Measurements from ENCODE around the gene PROX1. TPM values are rescaled to one million over a fixed set of nuclear protein-coding genes. Genes with fewer than 3 reads are reported as not detected.
A peak's percentile ranks its signal among the peaks of the same experiment; 100 is the strongest.

Gene PROX1
- total and polyA plus RNA-seq, 4 experiments from 2014 or later, result not detected

DNA sequence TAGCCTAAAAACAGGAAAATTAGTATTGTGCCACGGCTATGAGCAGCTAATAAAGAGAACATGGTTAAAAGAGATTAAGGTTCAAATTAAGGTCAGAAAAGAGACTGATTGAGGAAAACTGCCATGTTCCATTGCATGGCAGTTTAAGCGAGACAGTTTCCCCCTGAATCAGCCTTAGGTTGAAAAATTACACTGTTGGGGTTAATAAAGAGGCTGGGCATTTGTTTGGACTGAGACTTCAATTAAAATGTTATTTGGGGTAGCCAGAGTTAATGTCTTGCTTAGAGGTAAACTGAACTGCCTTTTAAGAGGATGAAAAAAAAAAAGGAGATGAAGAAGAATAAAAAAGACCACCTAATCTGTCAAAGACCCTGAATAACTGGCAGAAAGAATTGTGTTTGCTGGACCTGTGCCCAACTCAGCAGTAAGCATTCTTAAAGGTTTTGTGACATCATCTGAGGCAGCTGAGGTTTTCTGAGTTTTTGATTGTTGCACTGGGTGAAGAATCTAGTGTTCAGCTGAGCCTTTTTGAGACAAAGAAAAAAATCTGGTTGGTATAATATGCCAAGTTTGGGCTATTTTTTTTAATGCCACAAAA, 17.7 kb upstream of the PROX1 start:
- H3K27me3 Mint-ChIP-seq, result peaks cover 1 to 5% of the 10 kb centered on the region in 2 donors
- no peaks in the 10 kb centered on the region for H3K9me3 ChIP-seq (ENCODE audit: control insufficient read depth in 1 of 2, low read length in 2 of 2)
- no peaks in the 10 kb centered on the region for H3K4me1 Mint-ChIP-seq
- no peak overlapping the region for H3K4me3 Mint-ChIP-seq
- no peak overlapping the region for H3K27ac ChIP-seq (ENCODE audit: low read depth, low read length)
- ChIA-PET POLR2A (ENCODE audit: partially characterized antibody) (no interaction called here), CTCF (ENCODE audit: partially characterized antibody) (no interaction called here)
- no peak overlapping the region for H3K27ac Mint-ChIP-seq
- H3K36me3 ChIP-seq (ENCODE audit: insufficient read depth, low read length), result no peaks in the 10 kb centered on the region
- no peaks in the 10 kb centered on the region for H3K27me3 ChIP-seq (ENCODE audit: insufficient read depth, low read length)
- no peak overlapping the region for H3K4me3 ChIP-seq (ENCODE audit: low read length in 2 of 2)
- no peak for DNase-seq
- intact Hi-C loops (cut with micrococcal nuclease), result no loop called here
- no peaks in the 10 kb centered on the region for H3K36me3 Mint-ChIP-seq
- peaks cover 0 to 8% (median 3%) of the 10 kb centered on the region in 8 donors for H3K9me3 Mint-ChIP-seq
- no peaks in the 10 kb centered on the region for H3K4me1 ChIP-seq (ENCODE audit: insufficient read depth, low read length)

DNA sequence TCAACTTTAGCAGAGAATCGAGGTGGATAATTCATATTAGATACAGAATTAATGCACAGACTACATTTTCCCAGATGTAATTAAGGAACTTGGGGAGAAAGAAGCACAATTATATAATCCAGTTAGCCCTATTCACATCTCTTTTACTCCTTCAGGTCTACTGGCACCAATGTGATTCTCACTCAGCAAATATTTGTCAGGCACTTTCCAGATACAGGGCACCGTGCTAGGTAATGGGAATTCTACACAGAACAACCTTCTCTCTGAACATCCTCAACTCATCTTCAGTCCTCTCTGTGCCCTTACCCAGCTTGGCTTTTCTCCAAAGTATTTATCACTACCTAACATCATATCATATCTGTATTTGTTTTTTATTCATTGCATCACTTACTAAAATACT, 15.6 kb upstream of the PROX1 start:
- Mint-ChIP-seq H3K27me3 (peaks cover 3 to 6% of the 10 kb centered on the region in 2 donors), H3K9me3 (peaks cover 0 to 8% (median 3%) of the 10 kb centered on the region in 8 donors), H3K4me3 (no peak overlapping the region), H3K36me3 (no peaks in the 10 kb centered on the region), H3K27ac (no peak overlapping the region), H3K4me1 (no peaks in the 10 kb centered on the region)
- POLR2A ChIA-PET (ENCODE audit: partially characterized antibody), result no interaction called here
- no peaks in the 10 kb centered on the region for H3K9me3 ChIP-seq (ENCODE audit: control insufficient read depth in 1 of 2, low read length in 2 of 2)
- no peak overlapping the region for H3K4me3 ChIP-seq (ENCODE audit: low read length in 2 of 2)
- no peaks in the 10 kb centered on the region for H3K4me1 ChIP-seq (ENCODE audit: insufficient read depth, low read length)
- no peak for DNase-seq
- CTCF ChIA-PET (ENCODE audit: partially characterized antibody), result no interaction called here
- no peaks in the 10 kb centered on the region for H3K27me3 ChIP-seq (ENCODE audit: insufficient read depth, low read length)
- intact Hi-C loops (cut with micrococcal nuclease), result no loop called here
- no peaks in the 10 kb centered on the region for H3K36me3 ChIP-seq (ENCODE audit: insufficient read depth, low read length)
- H3K27ac ChIP-seq (ENCODE audit: low read depth, low read length), result no peak overlapping the region

DNA sequence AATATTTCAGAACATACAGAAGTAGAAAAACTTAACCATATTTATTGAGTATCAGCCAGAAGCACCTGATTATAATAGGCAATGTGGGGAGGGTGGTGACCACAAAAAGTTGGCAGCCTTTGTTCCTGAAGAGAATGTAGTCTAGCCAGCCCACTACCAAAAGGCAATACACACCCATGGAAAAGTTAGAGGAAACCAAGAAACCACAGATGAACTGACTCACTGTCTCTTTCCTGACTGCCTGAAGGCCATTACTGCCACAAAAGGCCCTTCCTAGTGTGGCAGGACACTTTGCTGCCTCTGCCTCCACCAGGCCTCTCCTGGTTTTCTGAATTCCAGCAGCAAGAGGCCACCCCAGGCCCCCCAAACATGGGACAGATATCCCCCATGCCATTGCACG, 14.6 kb upstream of the PROX1 start:
- Mint-ChIP-seq H3K9me3 (peaks cover 0 to 11% (median 3%) of the 10 kb centered on the region in 8 donors), H3K27me3 (peaks cover 8 to 10% of the 10 kb centered on the region in 2 donors), H3K27ac (no peak overlapping the region), H3K4me3 (no peak overlapping the region), H3K4me1 (no peaks in the 10 kb centered on the region), H3K36me3 (no peaks in the 10 kb centered on the region)
- DNase-seq, result no peak
- Histone ChIP-seq H3K27me3 (ENCODE audit: insufficient read depth, low read length) (no peaks in the 10 kb centered on the region), H3K27ac (ENCODE audit: low read depth, low read length) (no peak overlapping the region), H3K4me3 (ENCODE audit: low read length in 2 of 2) (no peak overlapping the region), H3K4me1 (ENCODE audit: insufficient read depth, low read length) (no peaks in the 10 kb centered on the region), H3K9me3 (ENCODE audit: control insufficient read depth in 1 of 2, low read length in 2 of 2) (no peaks in the 10 kb centered on the region), H3K36me3 (ENCODE audit: insufficient read depth, low read length) (no peaks in the 10 kb centered on the region)
- intact Hi-C loops (cut with micrococcal nuclease), result no loop called here
- CTCF ChIA-PET (ENCODE audit: partially characterized antibody), result no interaction called here
- POLR2A ChIA-PET (ENCODE audit: partially characterized antibody), result no interaction called here

DNA sequence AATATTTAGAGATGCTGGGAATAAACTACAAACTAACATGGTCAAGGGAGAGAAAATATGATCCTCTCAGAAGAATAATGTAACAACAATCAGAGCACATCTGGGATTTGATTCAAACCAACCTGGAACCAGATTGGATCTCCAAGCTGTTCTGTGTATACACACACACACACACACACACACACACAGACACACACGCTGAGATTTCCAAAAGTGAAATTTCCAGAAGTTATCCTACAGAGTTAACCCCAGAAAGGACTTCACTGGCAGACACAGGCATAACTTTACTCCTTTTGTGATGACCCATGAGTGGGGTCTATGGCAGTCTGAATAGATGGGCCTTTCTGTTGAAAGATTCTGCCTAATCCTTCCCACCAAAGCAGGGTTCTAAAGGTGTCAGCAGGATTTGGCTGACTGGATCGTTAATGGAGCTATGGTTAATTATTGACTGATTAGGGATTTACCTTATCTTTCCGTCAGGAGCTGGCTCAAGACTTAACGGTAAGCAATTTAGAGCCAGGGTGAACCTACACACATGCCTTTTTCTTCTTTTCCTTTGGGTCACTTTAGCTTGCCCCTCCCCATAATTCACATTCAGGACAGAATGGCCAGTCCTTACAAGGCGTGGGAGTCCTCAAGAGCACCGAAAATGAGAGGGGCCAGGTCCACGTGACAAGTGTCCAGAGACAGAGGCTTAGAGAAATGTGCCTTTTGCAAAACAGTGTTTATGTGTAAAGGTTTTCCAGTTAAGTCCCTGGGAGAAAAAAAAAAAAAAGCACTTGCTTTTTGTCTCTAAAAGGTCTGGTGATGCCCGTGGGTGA, 10.9 kb upstream of the PROX1 start:
- no peak overlapping the region for H3K4me3 Mint-ChIP-seq
- intact Hi-C loops (cut with micrococcal nuclease), result loop anchor here (5.0 kb wide), 1 partner anchor 125 kb away; no protein-coding TSS in a partner anchor
- DNase-seq, result no peak
- H3K4me1 Mint-ChIP-seq, result peaks cover 0 to 9% (median 1%) of the 10 kb centered on the region in 4 donors
- Histone ChIP-seq H3K27me3 (ENCODE audit: insufficient read depth, low read length) (peaks cover 29% of the 10 kb centered on the region), H3K4me3 (ENCODE audit: low read length in 2 of 2) (no peak overlapping the region), H3K36me3 (ENCODE audit: insufficient read depth, low read length) (no peaks in the 10 kb centered on the region), H3K4me1 (ENCODE audit: insufficient read depth, low read length) (no peaks in the 10 kb centered on the region), H3K9me3 (ENCODE audit: control insufficient read depth in 1 of 2, low read length in 2 of 2) (no peaks in the 10 kb centered on the region), H3K27ac (ENCODE audit: low read depth, low read length) (no peak overlapping the region)
- H3K27me3 Mint-ChIP-seq, result peaks cover 35 to 37% of the 10 kb centered on the region in 2 donors
- no peak overlapping the region for H3K27ac Mint-ChIP-seq
- CTCF ChIA-PET (ENCODE audit: partially characterized antibody), result no interaction called here
- H3K36me3 Mint-ChIP-seq, result no peaks in the 10 kb centered on the region
- POLR2A ChIA-PET (ENCODE audit: partially characterized antibody), result no interaction called here
- H3K9me3 Mint-ChIP-seq, result peaks cover 0 to 20% (median 6%) of the 10 kb centered on the region in 8 donors

DNA sequence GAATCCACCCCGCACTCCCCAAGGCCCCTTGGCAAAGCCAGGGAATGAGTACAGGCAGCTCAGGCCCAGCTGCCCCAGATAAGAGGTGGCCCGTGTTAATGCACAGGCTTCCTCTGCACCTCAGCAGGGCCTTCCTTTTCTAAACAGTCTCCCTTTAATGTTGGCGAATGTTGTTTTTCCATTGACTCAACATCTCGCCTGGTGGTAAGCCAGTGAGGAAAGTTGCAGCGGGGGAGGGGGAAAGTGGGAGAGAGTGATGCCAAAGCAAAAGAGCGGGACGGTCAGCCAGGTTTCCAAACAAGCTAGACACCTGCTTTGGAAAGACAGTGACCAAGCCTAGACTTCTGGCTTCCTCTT, 10.3 kb upstream of the PROX1 start:
- CTCF ChIA-PET (ENCODE audit: partially characterized antibody), result no interaction called here
- Histone ChIP-seq H3K27me3 (ENCODE audit: insufficient read depth, low read length) (peaks cover 35% of the 10 kb centered on the region), H3K9me3 (ENCODE audit: control insufficient read depth in 1 of 2, low read length in 2 of 2) (no peaks in the 10 kb centered on the region), H3K4me1 (ENCODE audit: insufficient read depth, low read length) (no peaks in the 10 kb centered on the region), H3K27ac (ENCODE audit: low read depth, low read length) (no peak overlapping the region), H3K4me3 (ENCODE audit: low read length in 2 of 2) (no peak overlapping the region), H3K36me3 (ENCODE audit: insufficient read depth, low read length) (no peaks in the 10 kb centered on the region)
- Mint-ChIP-seq H3K36me3 (no peaks in the 10 kb centered on the region), H3K27ac (no peak overlapping the region), H3K9me3 (peaks cover 0 to 25% (median 11%) of the 10 kb centered on the region in 8 donors), H3K4me1 (peaks cover 0 to 15% (median 2%) of the 10 kb centered on the region in 4 donors), H3K27me3 (peaks cover 41 to 43% of the 10 kb centered on the region in 2 donors), H3K4me3 (no peak overlapping the region)
- intact Hi-C loops (cut with micrococcal nuclease), result loop anchor here (5.0 kb wide), 1 partner anchor 125 kb away; no protein-coding TSS in a partner anchor
- no peak for DNase-seq
- POLR2A ChIA-PET (ENCODE audit: partially characterized antibody), result no interaction called here

DNA sequence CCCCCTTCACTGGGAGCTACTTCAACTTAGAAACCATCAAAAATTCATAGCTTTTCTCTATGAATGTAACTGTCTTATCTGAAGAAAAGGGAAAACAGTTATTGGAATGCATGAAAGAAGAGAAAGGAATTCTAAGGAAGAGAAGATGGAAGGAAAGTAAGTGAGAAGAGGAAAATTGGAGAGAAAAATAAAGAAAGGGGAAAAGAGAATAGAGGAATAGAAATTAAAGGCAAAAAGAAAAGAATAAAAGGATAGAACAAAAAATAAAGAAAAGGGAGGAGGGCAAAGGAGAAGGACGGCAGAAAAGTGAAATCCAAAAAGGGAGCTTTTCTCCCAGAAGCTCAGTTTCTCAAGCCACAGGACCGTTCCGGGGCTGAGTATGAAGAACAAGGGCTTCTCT, 9.9 kb upstream of the PROX1 start:
- no peak for DNase-seq
- Histone ChIP-seq H3K4me1 (ENCODE audit: insufficient read depth, low read length) (no peaks in the 10 kb centered on the region), H3K9me3 (ENCODE audit: control insufficient read depth in 1 of 2, low read length in 2 of 2) (no peaks in the 10 kb centered on the region), H3K36me3 (ENCODE audit: insufficient read depth, low read length) (no peaks in the 10 kb centered on the region), H3K27me3 (ENCODE audit: insufficient read depth, low read length) (peaks cover 38% of the 10 kb centered on the region), H3K27ac (ENCODE audit: low read depth, low read length) (no peak overlapping the region), H3K4me3 (ENCODE audit: low read length in 2 of 2) (no peak overlapping the region)
- Mint-ChIP-seq H3K9me3 (peaks cover 0 to 25% (median 11%) of the 10 kb centered on the region in 8 donors), H3K4me3 (peak overlapping the region in 1 of 8 donors; percentile 43), H3K36me3 (no peaks in the 10 kb centered on the region), H3K4me1 (peaks cover 0 to 15% (median 2%) of the 10 kb centered on the region in 4 donors), H3K27me3 (peaks cover 42 to 43% of the 10 kb centered on the region in 2 donors), H3K27ac (no peak overlapping the region)
- CTCF ChIA-PET (ENCODE audit: partially characterized antibody), result interaction anchor here (1.2 kb wide), 1 partner anchor 10 kb away, joined by 3 read pairs; no protein-coding TSS in a partner anchor
- intact Hi-C loops (cut with micrococcal nuclease), result loop anchor here (5.0 kb wide), 1 partner anchor 126 kb away; no protein-coding TSS in a partner anchor
- POLR2A ChIA-PET (ENCODE audit: partially characterized antibody), result no interaction called here

DNA sequence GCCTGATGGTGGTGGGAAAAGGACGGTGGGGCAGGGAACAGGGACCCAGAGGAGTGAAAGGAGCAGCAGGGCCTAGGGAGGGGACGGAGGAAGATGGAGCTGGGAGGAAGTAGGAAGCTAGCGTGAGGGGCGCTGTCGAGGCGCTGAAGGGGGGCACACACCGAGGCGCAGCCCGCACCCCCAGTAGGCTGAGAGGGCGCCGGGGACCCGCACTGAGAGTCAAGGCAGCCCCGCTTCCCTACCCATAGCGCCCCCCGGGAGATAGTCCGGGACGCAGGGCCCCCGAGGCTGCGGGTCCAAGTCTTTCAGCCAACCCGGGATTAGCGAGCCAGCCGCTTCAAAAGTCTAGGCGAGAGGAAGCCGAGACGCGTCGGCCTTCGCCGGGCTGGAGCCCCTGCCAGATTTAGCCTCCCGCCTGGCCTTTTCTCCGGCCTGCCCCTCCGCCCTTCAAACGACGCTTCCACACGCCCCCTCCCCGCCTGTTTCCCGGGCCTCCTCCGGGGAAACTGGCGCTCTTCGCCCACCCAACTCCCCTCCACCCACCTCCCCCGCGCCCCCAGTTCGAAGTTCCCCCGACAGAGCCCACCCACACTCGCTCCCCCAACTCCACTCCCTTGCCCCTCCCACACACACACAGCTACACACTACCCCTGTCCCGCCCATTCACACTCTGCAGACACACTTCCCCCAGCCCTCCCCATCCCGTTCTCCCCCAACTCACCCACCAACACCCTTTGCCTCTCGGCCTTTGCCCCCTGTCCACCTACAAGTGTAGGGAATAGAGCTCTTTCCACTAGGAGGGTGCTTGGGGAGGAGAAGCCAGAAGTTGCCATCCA, 7.8 kb upstream of the PROX1 start:
- peaks cover 0 to 20% (median 9%) of the 10 kb centered on the region in 4 donors for H3K4me1 Mint-ChIP-seq
- no peak for DNase-seq
- peaks cover 0 to 30% (median 13%) of the 10 kb centered on the region in 8 donors for H3K9me3 Mint-ChIP-seq
- no peaks in the 10 kb centered on the region for H3K36me3 Mint-ChIP-seq
- no peak overlapping the region for H3K27ac Mint-ChIP-seq
- no peak overlapping the region for H3K27ac ChIP-seq (ENCODE audit: low read depth, low read length)
- intact Hi-C loops (cut with micrococcal nuclease), result loop anchor here (5.0 to 10.0 kb wide), 3 partner anchors 65 to 195 kb away; no protein-coding TSS in a partner anchor
- no peaks in the 10 kb centered on the region for H3K36me3 ChIP-seq (ENCODE audit: insufficient read depth, low read length)
- peak overlapping the region in 1 of 8 donors; percentile 54 for H3K4me3 Mint-ChIP-seq
- H3K4me3 ChIP-seq (ENCODE audit: low read length in 2 of 2), result no peak overlapping the region
- H3K27me3 ChIP-seq (ENCODE audit: insufficient read depth, low read length), result peaks cover 56% of the 10 kb centered on the region
- ChIA-PET POLR2A (ENCODE audit: partially characterized antibody) (no interaction called here), CTCF (ENCODE audit: partially characterized antibody) (no interaction called here)
- no peaks in the 10 kb centered on the region for H3K4me1 ChIP-seq (ENCODE audit: insufficient read depth, low read length)
- no peaks in the 10 kb centered on the region for H3K9me3 ChIP-seq (ENCODE audit: control insufficient read depth in 1 of 2, low read length in 2 of 2)
- peaks cover 53 to 58% of the 10 kb centered on the region in 2 donors for H3K27me3 Mint-ChIP-seq
